OCI-LY7 (cell line): ENCODE data around the gene EPHA10. TPM values are rescaled to one million over a fixed set of nuclear protein-coding genes. Genes with fewer than 3 reads are reported as not detected.

ENCODE experiments used
- BruUV-seq: library from RNA; stranded (reverse); fragments of 400-500 nt; replicated peaks from 2 replicates; lab custom pipeline; 2021; lab: Mats Ljungman, UMichigan
- CTCF ChIA-PET: fragments of 300-600 bp; sonication (Branson Sonifier 250); formaldehyde crosslinking; loops from one replicate; lab custom pipeline; 2022; ENCODE audit warnings: antibody characterized with exemption; ENCODE audit not compliant: unreplicated experiment; lab: Charles Lee
- POLR2A ChIA-PET: fragments of 300-600 bp; sonication (Branson Sonifier 250); formaldehyde crosslinking; loops from one replicate; lab custom pipeline; 2022; ENCODE audit warnings: antibody characterized with exemption; lab: Charles Lee
- DNase-seq: peaks from one replicate; pipeline ENCODE4 v3.0.0-alpha.2; 2015; ENCODE audit warnings: low spot score
- H2AFZ ChIP-seq: fragments of 200-600 bp; sonication (generic), shearing (Covaris generic); 2 replicates; pipeline ENCODE4 v1.6.1; 2014; ENCODE audit warnings: mild to moderate bottlenecking, antibody characterized with exemption, low read length, moderate library complexity
- H3K27ac ChIP-seq: fragments of 200-600 bp; sonication (generic); 2 replicates; pipeline ENCODE4 v1.5.1; 2014; ENCODE audit warnings: mixed run types, low read depth, mild to moderate bottlenecking, moderate library complexity, low read length, inconsistent platforms; ENCODE audit not compliant: poor library complexity, severe bottlenecking
- H3K36me3 ChIP-seq: fragments of 200-600 bp; sonication (generic); 2 replicates; pipeline ENCODE4 v1.6.1; 2014; ENCODE audit warnings: mild to moderate bottlenecking, antibody characterized with exemption, low read length, moderate library complexity, mixed read lengths; ENCODE audit not compliant: insufficient read depth
- H3K4me1 ChIP-seq: fragments of 200-600 bp; sonication (generic); 2 replicates; pipeline ENCODE4 v1.5.1; 2014; ENCODE audit warnings: mild to moderate bottlenecking, low read length; ENCODE audit not compliant: insufficient read depth, poor library complexity, severe bottlenecking
- H3K4me2 ChIP-seq: fragments of 200-600 bp; sonication (generic); 2 replicates; pipeline ENCODE4 v1.6.1; 2014; ENCODE audit warnings: mild to moderate bottlenecking, low read length
- H3K4me3 ChIP-seq: fragments of 200-600 bp; sonication (generic); 2 replicates; pipeline ENCODE4 v1.5.1; 2014; ENCODE audit warnings: mild to moderate bottlenecking, low read depth, low read length; ENCODE audit not compliant: poor library complexity, severe bottlenecking
- H3K79me2 ChIP-seq: fragments of 200-600 bp; sonication (generic); 2 replicates; pipeline ENCODE4 v1.6.1; 2016; ENCODE audit warnings: low read depth, mild to moderate bottlenecking, low read length, moderate library complexity, mixed read lengths; ENCODE audit not compliant: insufficient read depth
- H3K9me2 ChIP-seq: fragments of 200-600 bp; sonication (generic); 2 replicates; pipeline ENCODE4 v1.6.1; 2016; ENCODE audit warnings: mild to moderate bottlenecking, low read length, mixed read lengths; ENCODE audit not compliant: insufficient read depth
- H3K9me3 ChIP-seq: fragments of 200-600 bp; sonication (generic); 2 replicates; pipeline ENCODE4 v1.6.1; 2014; ENCODE audit warnings: mild to moderate bottlenecking, mixed run types, low read length, mixed read lengths
- H4K20me1 ChIP-seq: fragments of 200-600 bp; sonication (generic); 2 replicates; pipeline ENCODE4 v1.6.1; 2014; ENCODE audit warnings: mild to moderate bottlenecking, antibody characterized with exemption, low read length, moderate library complexity, mixed read lengths; ENCODE audit not compliant: insufficient read depth
- CTCF ChIP-seq: fragments of 200-600 bp; sonication (generic); conservative IDR thresholded peaks from 2 replicates; pipeline ENCODE4 v1.5.1; 2014; ENCODE audit warnings: mild to moderate bottlenecking, antibody characterized with exemption, low read length, moderate library complexity, mixed read lengths
- EZH2phosphoT487 ChIP-seq: fragments of 200-600 bp; sonication (generic); IDR thresholded peaks from 2 replicates; pipeline ENCODE4 v1.6.1; 2018; ENCODE audit warnings: low read depth, borderline replicate concordance, mild to moderate bottlenecking, mixed run types, antibody characterized with exemption, low read length, moderate library complexity, mixed read lengths
- intact Hi-C: fragments of 100-400 bp; cut with micrococcal nuclease; formaldehyde crosslinking; loops from one replicate; pipeline ENCODE4 v1.10.0; 2022; ENCODE audit not compliant: unreplicated experiment
- total RNA-seq, 2 experiments: library from RNA; depleted of rRNA in 1 of 2; stranded (reverse); fragments of >200 nt in 1 of 2; shearing (Covaris generic) in 1 of 2; gene quantifications; 2 replicates each; pipeline ENCODE4 v1.2.3, GENCODE V29; 2014 to 2022

The EPHA10 gene
- total RNA-seq, 2 experiments from 2014 or later = not detected

GRCh38 chr1:37765916-37766664 is 1.2 kb upstream of the EPHA10 start:
- H3K79me2 ChIP-seq = no peaks in the 10 kb centered on the region
- H3K4me3 ChIP-seq = no peak overlapping the region
- no peaks in the 10 kb centered on the region for H4K20me1 ChIP-seq
- no peaks in the 10 kb centered on the region for H3K9me3 ChIP-seq
- no peaks in the 10 kb centered on the region for H3K9me2 ChIP-seq
- no peaks in the 10 kb centered on the region for H3K4me1 ChIP-seq
- intact Hi-C loops = no loop called here
- peak; percentile 10 for DNase-seq
- H3K36me3 ChIP-seq = no peaks in the 10 kb centered on the region
- POLR2A ChIA-PET = no interaction called here
- H3K4me2 ChIP-seq = no peak overlapping the region
- no peak overlapping the region for H3K27ac ChIP-seq
- peak; percentile 57 for TF ChIP-seq CTCF
- TF ChIP-seq EZH2phosphoT487 = no peak
- no TSS peak for BruUV-seq
- no peak overlapping the region for H2AFZ ChIP-seq
- CTCF ChIA-PET = interaction anchor here (0.6 kb wide), 1 partner anchor 76 kb away, joined by 3 read pairs; a partner anchor contains a TSS

GRCh38 chr1:37764414-37764825 is 500 bp downstream of the EPHA10 start:
- no peaks in the 10 kb centered on the region for H3K9me2 ChIP-seq
- H3K4me1 ChIP-seq = no peaks in the 10 kb centered on the region
- H3K4me2 ChIP-seq = no peak overlapping the region
- TF ChIP-seq EZH2phosphoT487 = no peak
- no peak for TF ChIP-seq CTCF
- no peak overlapping the region for H2AFZ ChIP-seq
- H4K20me1 ChIP-seq = no peaks in the 10 kb centered on the region
- no TSS peak for BruUV-seq
- no peak overlapping the region for H3K4me3 ChIP-seq
- peak; percentile 15 for DNase-seq
- ChIA-PET CTCF (no interaction called here), POLR2A (interaction anchor here (0.7 kb wide), 1 partner anchor 11 kb away, joined by 3 read pairs; no protein-coding TSS in a partner anchor)
- H3K36me3 ChIP-seq = no peaks in the 10 kb centered on the region
- no peaks in the 10 kb centered on the region for H3K79me2 ChIP-seq
- no peaks in the 10 kb centered on the region for H3K9me3 ChIP-seq
- intact Hi-C loops = no loop called here
- H3K27ac ChIP-seq = no peak overlapping the region

- Histone ChIP-seq H3K9me3 (no peaks in the 10 kb centered on the region), H3K36me3 (no peaks in the 10 kb centered on the region), H4K20me1 (no peaks in the 10 kb centered on the region), H3K4me1 (no peaks in the 10 kb centered on the region), H3K4me2 (no peak overlapping the region), H3K79me2 (no peaks in the 10 kb centered on the region), H3K27ac (no peak overlapping the region), H3K4me3 (no peak overlapping the region), H3K9me2 (no peaks in the 10 kb centered on the region), H2AFZ (no peak overlapping the region)
- CTCF ChIA-PET = no interaction called here
- intact Hi-C loops = no loop called here
- TF ChIP-seq CTCF = no peak
- no peak for TF ChIP-seq EZH2phosphoT487
- no TSS peak for BruUV-seq
- POLR2A ChIA-PET = interaction anchor here (0.5 to 0.7 kb wide), 2 partner anchors 12 to 16 kb away, joined by 3 read pairs; no protein-coding TSS in a partner anchor
- no peak for DNase-seq
Observed at GRCh38 chr1:37763791-37764413, 1.0 kb downstream of the EPHA10 start.
